H1 (cell line): ENCODE results near the gene RASD1. TPM values are rescaled to one million over a fixed set of nuclear protein-coding genes. Genes with fewer than 3 reads are reported as not detected.

Experiments used
- CTCF ChIA-PET: fragments of 300-600 bp; sonication (Branson Sonifier 250); formaldehyde crosslinking; loops from one replicate; lab custom pipeline; 2021; ENCODE audit not compliant: partially characterized antibody; lab: Charles Lee
- POLR2A ChIA-PET: fragments of 300-600 bp; sonication (Branson Sonifier 250); formaldehyde crosslinking; loops from one replicate; lab custom pipeline; 2021; ENCODE audit warnings: inconsistent platforms; ENCODE audit not compliant: partially characterized antibody; lab: Charles Lee
- DNase-seq, 2 experiments: peaks; one replicate each; pipeline versions ENCODE4 v3.0.0 to v3.0.0-alpha.2; 2010 to 2022; ENCODE audit warnings: low spot score in 2 of 2, low read depth in 1 of 2, mixed read lengths in 1 of 2
- FAIRE-seq: peaks from 2 replicates; lab custom pipeline; 2011; peaks lifted over from hg19 to GRCh38; lab: Jason Lieb, UNC
- H2AFZ ChIP-seq: 2 replicates; pipeline ENCODE4 v1.8.1; 2012; ENCODE audit warnings: low read length, inconsistent platforms
- H2AK5ac ChIP-seq: 2 replicates; pipeline ENCODE4 v1.6.1; 2013; ENCODE audit warnings: low read depth, low read length
- H2BK120ac ChIP-seq: replicated peaks from 2 replicates; pipeline ENCODE3; 2013; ENCODE audit warnings: low read depth, low read length, inconsistent platforms
- H2BK12ac ChIP-seq: 2 replicates; pipeline ENCODE4 v1.6.1; 2013; ENCODE audit warnings: low read depth, low read length
- H2BK15ac ChIP-seq: 2 replicates; pipeline ENCODE4 v1.6.1; 2013; ENCODE audit warnings: low read length
- H2BK20ac ChIP-seq: 2 replicates; pipeline ENCODE4 v1.6.1; 2013; ENCODE audit warnings: low read length
- H2BK5ac ChIP-seq: 2 replicates; pipeline ENCODE4 v1.6.1; 2013; ENCODE audit warnings: low read depth, low read length
- H3K14ac ChIP-seq: 2 replicates; pipeline ENCODE4 v1.6.1; 2013; ENCODE audit warnings: inconsistent platforms; ENCODE audit not compliant: insufficient read length
- H3K18ac ChIP-seq: 2 replicates; pipeline ENCODE4 v1.6.1; 2013; ENCODE audit warnings: low read length; ENCODE audit errors: extremely low read depth
- H3K23ac ChIP-seq: 2 replicates; pipeline ENCODE4 v1.6.1; 2013; ENCODE audit warnings: inconsistent platforms; ENCODE audit not compliant: insufficient read length
- H3K23me2 ChIP-seq: 2 replicates; pipeline ENCODE4 v1.6.1; 2013; ENCODE audit warnings: low read depth, low read length
- H3K27ac ChIP-seq: 2 replicates; pipeline ENCODE4 v1.6.1; 2011; ENCODE audit warnings: low read depth, low read length, inconsistent platforms
- H3K27me3 ChIP-seq, 4 experiments: replicated peaks in 1 of 4; 1 replicate in 1 of 4; 2 replicates in 3 of 4; pipeline versions ENCODE4 v1.6.1 to v1.8.1; 2011 to 2013; ENCODE audit warnings: low read length in 3 of 4, mild to moderate bottlenecking in 3 of 4, inconsistent platforms in 2 of 4, mixed read lengths in 2 of 4, moderate library complexity in 1 of 4; ENCODE audit not compliant: control insufficient read depth in 3 of 4, insufficient read depth in 3 of 4; ENCODE audit errors: extremely low read depth in 1 of 4
- H3K36me3 ChIP-seq, 4 experiments: 2 replicates each; pipeline versions ENCODE4 v1.6.1 to v1.8.1; 2011 to 2013; ENCODE audit warnings: mild to moderate bottlenecking in 4 of 4, low read length in 3 of 4, moderate library complexity in 2 of 4, control low read depth in 1 of 4, inconsistent platforms in 1 of 4; ENCODE audit not compliant: insufficient read depth in 4 of 4, control insufficient read depth in 2 of 4
- H3K4ac ChIP-seq: replicated peaks from 2 replicates; pipeline ENCODE3; 2013; ENCODE audit warnings: low read length, low read depth, mixed read lengths, inconsistent platforms; ENCODE audit not compliant: insufficient read length
- H3K4me1 ChIP-seq, 4 experiments: replicated peaks in 1 of 4; 1 replicate in 1 of 4; 2 replicates in 3 of 4; pipeline versions ENCODE4 v1.6.1 to v1.8.1; 2011 to 2013; ENCODE audit warnings: low read length in 3 of 4, inconsistent platforms in 2 of 4, mixed read lengths in 1 of 4; ENCODE audit not compliant: insufficient read depth in 4 of 4, control insufficient read depth in 3 of 4
- H3K4me2 ChIP-seq, 2 experiments: 2 replicates each; pipeline versions ENCODE4 v1.6.1 to v1.8.1; 2011 to 2013; ENCODE audit warnings: low read depth in 2 of 2, low read length in 2 of 2, control low read depth in 1 of 2, inconsistent platforms in 1 of 2, mild to moderate bottlenecking in 1 of 2; ENCODE audit not compliant: insufficient read depth in 1 of 2
- H3K4me3 ChIP-seq, 4 experiments: fragments of 200-600, 300-600 bp in 1 of 4; sonication (generic), shearing (Covaris generic), sonication (Bioruptor Twin) in 1 of 4; 2 replicates each; pipeline versions ENCODE4 v1.5.1 to v1.8.1; 2011 to 2016; ENCODE audit warnings: low read length in 4 of 4, low read depth in 3 of 4, control low read depth in 2 of 4, inconsistent platforms in 2 of 4, mild to moderate bottlenecking in 2 of 4, mixed read lengths in 1 of 4, moderate library complexity in 1 of 4; ENCODE audit not compliant: insufficient read depth in 2 of 4; ENCODE audit errors: extremely low read depth in 1 of 4
- H3K56ac ChIP-seq: replicated peaks from 2 replicates; pipeline ENCODE3; 2013; ENCODE audit warnings: low read depth, mild to moderate bottlenecking, mixed read lengths, low read length, inconsistent platforms; ENCODE audit not compliant: insufficient read length
- H3K79me1 ChIP-seq: 2 replicates; pipeline ENCODE4 v1.6.1; 2013; ENCODE audit warnings: low read depth, low read length, control low read depth
- H3K79me2 ChIP-seq, 2 experiments: 2 replicates each; pipeline versions ENCODE4 v1.6.1 to v1.8.1; 2012 to 2013; ENCODE audit warnings: low read length in 2 of 2, mild to moderate bottlenecking in 2 of 2, inconsistent platforms in 1 of 2; ENCODE audit not compliant: insufficient read depth in 2 of 2, control insufficient read depth in 1 of 2
- H3K9ac ChIP-seq, 4 experiments: replicated peaks in 1 of 4; 1 replicate in 1 of 4; 2 replicates in 3 of 4; pipeline versions ENCODE4 v1.6.1 to v1.8.1; 2011 to 2013; ENCODE audit warnings: low read depth in 3 of 4, low read length in 3 of 4, control low read depth in 2 of 4, mild to moderate bottlenecking in 2 of 4, moderate library complexity in 2 of 4, inconsistent platforms in 1 of 4; ENCODE audit errors: extremely low read depth in 1 of 4
- H3K9me3 ChIP-seq, 2 experiments: 2 replicates each; pipeline versions ENCODE4 v1.6.1 to v1.8.1; 2012 to 2013; ENCODE audit warnings: mild to moderate bottlenecking in 2 of 2, moderate library complexity in 2 of 2, control low read depth in 1 of 2, inconsistent platforms in 1 of 2, low read depth in 1 of 2, low read length in 1 of 2, mixed read lengths in 1 of 2; ENCODE audit not compliant: insufficient read depth in 2 of 2
- H4K20me1 ChIP-seq, 2 experiments: replicated peaks in 1 of 2; 2 replicates each; pipeline versions ENCODE3 to v1.8.1; 2011 to 2013; ENCODE audit warnings: inconsistent platforms in 2 of 2, low read length in 2 of 2, mild to moderate bottlenecking in 1 of 2; ENCODE audit not compliant: insufficient read depth in 2 of 2, control insufficient read depth in 1 of 2
- H4K5ac ChIP-seq: 2 replicates; pipeline ENCODE4 v1.6.1; 2013; ENCODE audit warnings: low read length, low read depth, mixed read lengths, inconsistent platforms; ENCODE audit not compliant: insufficient read length
- H4K8ac ChIP-seq: 2 replicates; pipeline ENCODE4 v1.8.0; 2013; ENCODE audit warnings: mild to moderate bottlenecking, moderate library complexity, low read length, inconsistent platforms; ENCODE audit not compliant: insufficient read depth; ENCODE audit errors: extremely low read depth
- H4K91ac ChIP-seq: replicated peaks from 2 replicates; pipeline ENCODE3; 2013; ENCODE audit warnings: low read length, mixed read lengths, inconsistent platforms; ENCODE audit not compliant: insufficient read length
- BACH1 ChIP-seq: IDR thresholded peaks from 2 replicates; pipeline ENCODE4 v1.6.1; 2012; ENCODE audit warnings: low read length, improper control_type of control experiment
- GTF2F1 ChIP-seq: IDR thresholded peaks from 2 replicates; pipeline ENCODE4 v1.6.1; 2012; ENCODE audit warnings: low read depth, low read length, improper control_type of control experiment, borderline replicate concordance
- KDM1A ChIP-seq: fragments of 200-600, 300-600 bp; sonication (generic); IDR thresholded peaks from 2 replicates; pipeline ENCODE4 v1.7.1; 2016; ENCODE audit warnings: mild to moderate bottlenecking, low read length, borderline replicate concordance
- KDM4A ChIP-seq: IDR thresholded peaks from one replicate; pipeline ENCODE4 v1.7.1; 2012; ENCODE audit warnings: low read depth, mild to moderate bottlenecking, moderate library complexity, low read length, inconsistent platforms; ENCODE audit not compliant: severe bottlenecking
- RAD21 ChIP-seq, 2 experiments: IDR thresholded peaks in 1 of 2; conservative IDR thresholded peaks in 1 of 2; 2 replicates each; pipeline ENCODE4 v1.6.1; 2011; ENCODE audit warnings: low read depth in 2 of 2, low read length in 2 of 2, improper control_type of control experiment in 1 of 2, inconsistent platforms in 1 of 2, mild to moderate bottlenecking in 1 of 2, moderate library complexity in 1 of 2
- SAP30 ChIP-seq: fragments of 300-600 bp; sonication (generic); IDR thresholded peaks from 2 replicates; pipeline ENCODE4 v1.7.1; 2012; ENCODE audit warnings: low read length, moderate library complexity, mild to moderate bottlenecking, inconsistent platforms; ENCODE audit not compliant: insufficient read depth, insufficient replicate concordance
- SIN3A ChIP-seq, 2 experiments: IDR thresholded peaks in 1 of 2; conservative IDR thresholded peaks in 1 of 2; 2 replicates each; pipeline ENCODE4 v1.6.1; 2011 to 2012; ENCODE audit warnings: low read length in 2 of 2, improper control_type of control experiment in 1 of 2, low read depth in 1 of 2, mild to moderate bottlenecking in 1 of 2
- SP4 ChIP-seq: IDR thresholded peaks from 2 replicates; pipeline ENCODE4 v1.6.1; 2012; ENCODE audit warnings: low read length, inconsistent platforms
- WGBS, 2 experiments: shearing (Covaris generic) in 1 of 2; methylation state at CpG; one replicate each; pipeline versions ENCODE4 v1.1.6 to v1.1.7; 2013 to 2015; ENCODE audit warnings: low lambda C conversion rate in 2 of 2, mixed read lengths in 2 of 2, inconsistent platforms in 1 of 2, low coverage in 1 of 2, missing lambda C conversion rate in 1 of 2; ENCODE audit not compliant: insufficient replicate concordance in 2 of 2, insufficient coverage in 1 of 2, insufficient read length in 1 of 2; ENCODE audit errors: extremely low coverage in 1 of 2, missing lambda C conversion rate in 1 of 2; 5-methylcytosine and 5-hydroxymethylcytosine counted together
- polyA plus RNA-seq, 7 experiments: library from polyadenylated mRNA; depleted of rRNA in 3 of 7; stranded (reverse) in 5 of 7; unstranded in 2 of 7; fragments of >200 nt in 5 of 7; fragments of 200-250 nt in 2 of 7; gene quantifications; 1 replicate in 5 of 7; 2 replicates in 1 of 7; 4 replicates in 1 of 7; pipeline versions ENCODE4 v1.2.1 to v1.2.3, GENCODE V29; 2011 to 2013; ENCODE audit warnings: missing spikeins in 2 of 7, mixed read lengths in 2 of 7
- total RNA-seq: library from RNA; stranded (reverse); fragmentation: NEBNext Ultra II Directional; extraction: Animal tissue kit (Norgen Biotek cat#: 25700); gene quantifications from 2 replicates; pipeline ENCODE4 v1.2.1, GENCODE V29; 2021

The RASD1 gene
- total and polyA plus RNA-seq, 2 of the 8 experiments (the other 6 are each of a cell fraction or from before 2014, with no cell fraction given): 2.3 to 2.6 TPM

- Histone ChIP-seq H3K23ac (no peak overlapping the region), H2AK5ac (no peak overlapping the region), H3K27me3 (peaks cover 0 to 4% (median 0%) of the 10 kb centered on the region in 4 experiments; a peak in 2 of 7 replicates), H4K20me1 (peaks cover 0 to 6% of the 10 kb centered on the region in 2 experiments), H3K56ac (no peak overlapping the region), H3K14ac (no peak overlapping the region), H3K36me3 (0 out of 8 replicates have a peak, but pooled peaks cover 0 to 3% (median 0%) of the 10 kb centered on the region in 4 experiments), H2AFZ (no peak overlapping the region), H2BK5ac (no peak overlapping the region), H3K4me2 (no peak overlapping the region), H3K4ac (no peak overlapping the region), H3K79me2 (peaks cover 5 to 62% of the 10 kb centered on the region in 2 experiments), H3K18ac (no peak overlapping the region), H3K4me1 (peaks cover 0 to 5% (median 1%) of the 10 kb centered on the region in 4 experiments; a peak in 1 of 7 replicates), H4K5ac (no peak overlapping the region), H3K79me1 (peaks cover 11% of the 10 kb centered on the region), H2BK15ac (no peak overlapping the region), H3K4me3 (no peak overlapping the region), H2BK120ac (no peak overlapping the region), H3K9ac (no peak overlapping the region; a peak in 1 of 7 replicates), H2BK20ac (no peak overlapping the region), H3K23me2 (peaks cover 6% of the 10 kb centered on the region; the same call in 1 of the 2 replicates), H4K8ac (no peak overlapping the region), H4K91ac (no peak overlapping the region), H3K9me3 (no peaks in the 10 kb centered on the region), H3K27ac (no peak overlapping the region), H2BK12ac (no peak overlapping the region)
- WGBS, 2 experiments: 93% methylated on average over 3 of the region's 3 CpGs; no CpG with 5 or more reads in 1 of the 2 experiments
- POLR2A ChIA-PET: no interaction called here
- no peak for TF ChIP-seq KDM1A
- TF ChIP-seq GTF2F1: no peak
- no peak for TF ChIP-seq KDM4A
- no peak for TF ChIP-seq RAD21 (IDR thresholded peaks at IDR 0.05 in 1 of 2, conservative IDR thresholded peaks at IDR 0.05 in 1 of 2; ENCODE audit: low read depth in 2 of 2, low read length in 2 of 2)
- TF ChIP-seq SAP30: no peak
- TF ChIP-seq SP4: no peak
- TF ChIP-seq SIN3A (conservative IDR thresholded peaks at IDR 0.05 in 1 of 2, IDR thresholded peaks at IDR 0.05 in 1 of 2; ENCODE audit: low read depth in 1 of 2, low read length in 2 of 2): no peak
- no peak for TF ChIP-seq BACH1
- DNase-seq (no peak), FAIRE-seq (no peak)
- CTCF ChIA-PET: interaction anchor here (0.6 kb wide), 1 partner anchor 11 kb away, joined by 3 read pairs; no protein-coding TSS in a partner anchor
Observed at GRCh38 chr17:17479209-17479608, 17.0 kb downstream of the RASD1 start.
